GM18526 (cell line): ENCODE measurements around the gene SLC13A3.

ENCODE experiments used
- POLR2A ChIP-seq: IDR thresholded peaks from 3 replicates; pipeline ENCODE4 v1.6.1; 2011; ENCODE audit not compliant: insufficient read length; ENCODE audit errors: extremely low read depth

SLC13A3 gene

DNA sequence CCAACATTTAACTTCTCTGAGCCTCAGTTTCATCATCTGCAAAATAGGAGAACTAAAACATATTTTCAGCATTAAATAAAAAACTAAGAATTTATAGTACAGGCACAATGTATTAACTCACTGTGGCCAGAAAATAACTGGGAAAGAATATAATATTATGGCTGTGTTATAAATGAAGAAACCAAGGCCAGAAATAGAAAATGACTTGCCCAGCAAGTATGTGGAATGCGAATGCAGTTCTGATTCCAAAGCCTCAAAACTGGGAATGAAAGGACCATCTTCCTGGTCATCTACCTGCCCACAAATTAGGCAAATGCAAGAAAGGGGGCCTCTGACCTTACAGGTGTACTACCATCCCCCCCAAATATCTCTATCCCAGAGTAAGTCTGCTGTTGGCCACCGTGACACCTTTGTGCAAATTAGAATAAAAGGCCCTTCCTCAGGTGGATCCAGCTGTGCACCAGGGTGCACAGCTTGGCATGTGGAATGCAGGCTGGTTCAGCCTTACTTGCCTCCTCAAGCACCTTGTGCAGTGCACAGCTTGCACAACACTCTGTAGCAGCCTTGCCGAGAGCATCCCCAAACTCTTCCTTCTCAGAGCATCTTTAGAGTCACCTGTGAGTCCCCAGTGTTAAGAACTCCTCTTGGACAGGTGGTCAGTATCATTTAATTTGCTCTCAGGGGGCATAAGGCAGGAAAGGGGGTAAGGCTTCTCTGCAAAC lies 4.4 kb downstream of the SLC13A3 start:
- no peak for TF ChIP-seq POLR2A

DNA sequence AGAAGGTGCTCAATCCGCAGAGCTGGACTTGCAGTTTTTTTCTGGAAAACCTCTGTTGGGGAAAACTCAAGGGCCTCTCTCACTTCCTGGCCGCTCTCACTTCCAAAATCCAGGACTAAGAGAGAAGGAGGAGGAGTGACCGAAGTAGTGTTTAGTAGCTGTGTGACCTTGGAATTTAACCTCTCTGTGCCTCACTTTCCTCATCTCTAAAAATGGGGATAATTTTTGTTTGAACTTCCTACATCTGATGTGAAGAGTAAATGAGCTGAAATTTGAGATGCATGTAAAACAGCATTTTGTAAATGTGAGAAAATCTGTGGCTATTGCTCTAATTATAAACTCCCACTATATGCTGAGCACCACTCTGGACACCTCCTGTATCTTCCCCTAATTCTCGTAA lies 5.1 kb downstream of the SLC13A3 start:
- TF ChIP-seq POLR2A: no peak

DNA sequence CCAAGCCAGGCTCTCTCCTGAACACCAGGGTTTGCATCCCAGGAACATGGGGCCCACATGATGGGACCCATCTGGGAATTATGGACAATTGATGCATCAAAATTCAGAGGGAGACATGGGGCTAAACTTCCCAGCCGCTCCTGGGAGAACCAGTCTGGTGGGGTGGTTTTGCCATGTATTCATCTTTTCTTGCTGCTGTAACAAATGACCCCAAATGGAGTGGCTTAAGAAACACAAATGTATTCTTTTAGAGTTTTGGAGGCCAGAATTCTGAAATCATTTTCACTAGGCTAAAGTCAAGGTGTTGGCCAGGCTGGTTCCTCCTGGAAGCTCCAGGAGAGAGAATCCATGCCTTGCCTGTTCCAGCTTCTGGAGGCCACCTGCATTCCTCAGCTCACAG lies 6.5 kb downstream of the SLC13A3 start:
- no peak for TF ChIP-seq POLR2A

DNA sequence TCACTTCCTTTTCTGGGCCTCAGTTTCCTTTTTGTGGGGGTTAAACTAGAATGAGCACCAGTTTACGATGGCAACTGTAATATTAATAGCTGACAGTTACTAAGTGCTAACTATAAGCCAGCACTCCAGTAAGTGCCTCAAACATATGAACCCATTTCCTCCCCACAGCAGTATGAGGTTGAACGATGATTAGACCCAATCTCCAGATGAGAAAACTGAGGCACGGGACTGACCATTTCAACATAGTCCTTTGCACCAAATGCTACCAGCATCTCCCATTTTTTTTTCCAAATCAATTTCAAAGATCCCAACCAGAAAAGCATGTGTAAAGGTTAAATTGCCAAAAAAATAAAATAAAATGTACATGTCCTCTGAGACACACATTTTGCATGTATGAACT lies 7.1 kb downstream of the SLC13A3 start:
- TF ChIP-seq POLR2A: no peak

DNA sequence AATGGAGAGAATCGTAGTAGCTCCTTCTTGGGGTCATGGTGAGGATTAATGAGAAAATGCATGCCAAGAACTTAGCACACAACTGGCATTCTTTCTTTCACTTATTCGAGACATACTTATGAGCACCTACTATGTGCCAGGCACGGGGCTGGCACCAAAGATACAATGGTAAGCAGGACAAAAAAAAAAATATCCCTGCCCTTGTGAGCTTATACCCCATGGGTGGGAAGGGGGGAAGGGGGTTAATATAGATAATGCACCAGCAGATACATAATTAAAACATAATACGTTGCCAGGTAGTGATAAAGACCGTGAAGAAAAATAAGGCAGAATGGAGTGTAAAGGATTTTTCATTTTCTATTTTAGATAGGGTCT lies 8.3 kb downstream of the SLC13A3 start:
- TF ChIP-seq POLR2A: no peak

DNA sequence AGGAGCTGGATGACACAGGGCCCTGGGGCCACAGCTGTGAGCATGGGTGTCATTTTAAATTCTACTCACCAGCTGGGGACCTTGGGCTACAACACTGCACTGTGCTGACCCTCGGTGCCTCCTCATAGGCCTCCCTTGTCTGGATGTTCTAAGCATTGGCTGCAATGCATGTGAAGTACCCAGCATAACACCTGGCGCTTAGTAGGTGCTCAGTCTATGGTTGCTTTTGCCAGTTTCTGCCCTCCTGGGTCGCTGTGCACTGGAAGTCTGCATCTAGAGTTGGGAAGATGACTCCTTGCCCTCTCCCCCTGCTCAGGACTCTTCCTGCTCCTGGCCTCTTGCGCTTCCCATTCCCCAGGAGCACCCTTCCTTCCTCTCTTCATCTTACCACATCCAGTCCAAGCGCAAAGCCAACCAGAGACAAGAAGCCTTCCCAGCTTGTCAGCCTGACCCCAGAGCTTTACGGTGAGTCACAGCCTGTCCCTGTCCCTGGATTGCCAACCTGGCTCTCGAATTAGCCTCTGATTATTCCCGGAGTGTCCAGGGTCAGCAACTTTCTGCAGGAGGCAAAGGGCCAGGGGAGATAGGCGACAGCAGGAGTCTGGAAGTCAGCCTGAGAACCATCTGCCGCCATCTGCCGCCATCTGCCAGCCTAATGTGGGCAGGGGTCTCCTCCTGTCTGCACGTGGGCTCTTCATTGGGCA lies 8.8 kb downstream of the SLC13A3 start:
- no peak for TF ChIP-seq POLR2A

DNA sequence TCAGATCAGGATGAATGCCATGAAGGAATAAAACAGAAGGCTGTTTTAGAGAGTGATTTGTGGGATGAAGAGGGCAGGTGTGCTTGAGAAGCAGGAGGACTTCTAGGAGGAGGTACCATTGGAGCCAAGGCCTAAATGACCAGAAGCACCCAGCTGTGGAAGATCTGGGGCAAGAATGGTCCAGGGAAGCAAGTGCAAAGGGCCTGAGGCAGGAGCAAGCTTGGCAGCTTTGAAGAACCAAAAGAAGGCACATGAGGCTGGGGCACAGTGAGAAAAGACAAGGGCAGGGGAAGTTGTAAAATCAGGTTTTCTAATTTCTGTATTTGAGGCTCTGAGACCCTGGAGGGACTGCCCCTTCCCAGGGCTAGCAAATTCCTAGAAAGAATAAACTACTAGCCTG lies 9.8 kb downstream of the SLC13A3 start:
- no peak for TF ChIP-seq POLR2A

DNA sequence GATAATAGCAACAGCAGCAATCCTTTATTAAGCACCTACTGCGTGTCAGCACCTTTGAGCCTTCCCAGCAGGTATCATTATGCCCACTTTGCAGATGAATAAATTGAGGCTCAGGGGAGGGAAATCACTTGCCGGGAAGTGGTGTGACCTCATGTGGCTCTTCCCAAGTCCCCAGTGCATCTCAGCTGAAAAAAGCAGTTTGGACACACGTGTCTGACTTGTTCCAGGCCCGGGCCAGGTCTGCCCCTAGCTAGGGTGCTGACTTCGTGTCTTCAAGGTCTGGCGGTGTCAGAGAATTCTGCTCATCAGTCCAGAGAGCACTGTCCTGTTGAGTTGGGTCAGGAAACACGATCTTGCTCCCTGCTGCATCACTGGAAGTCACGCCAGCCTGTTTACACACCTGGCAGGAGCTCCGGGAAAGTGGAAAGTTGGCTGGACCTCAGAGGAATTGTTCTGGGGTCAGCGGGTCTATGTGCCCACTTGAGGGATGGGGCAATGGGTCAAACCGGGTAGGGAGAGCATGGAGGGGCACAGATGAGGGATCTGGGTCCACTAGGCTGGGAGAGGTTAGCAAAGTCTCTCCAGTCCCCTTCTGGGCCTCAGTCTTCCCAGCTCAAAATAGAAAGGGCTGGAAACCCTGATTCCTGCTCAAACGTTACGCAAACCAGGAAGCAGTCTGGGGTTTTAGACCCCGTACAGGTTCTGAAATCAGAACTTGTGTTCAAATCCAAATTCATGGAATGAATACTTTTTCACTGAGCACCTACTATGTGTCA lies 10.5 kb downstream of the SLC13A3 start:
- TF ChIP-seq POLR2A: no peak

DNA sequence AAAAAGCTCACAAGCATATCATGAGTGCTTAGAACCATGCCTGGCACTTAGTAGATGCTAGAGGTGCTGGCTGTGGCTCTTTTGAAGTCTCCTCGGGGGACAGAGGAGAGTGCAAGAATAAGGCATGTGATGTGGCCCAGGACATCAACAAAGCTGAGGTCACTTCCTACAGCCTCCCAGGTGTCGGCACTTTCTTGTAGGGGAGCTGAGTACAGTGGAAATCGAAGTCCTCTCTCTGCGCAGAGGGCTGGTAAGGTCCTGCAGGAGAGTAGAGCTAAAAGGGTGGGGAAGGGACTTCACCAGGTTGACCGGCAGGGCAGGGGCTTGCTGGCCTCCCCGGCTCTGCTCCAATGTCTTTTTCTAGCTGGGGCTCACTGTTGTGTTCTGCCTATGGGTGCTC lies 11.2 kb downstream of the SLC13A3 start:
- TF ChIP-seq POLR2A: no peak

DNA sequence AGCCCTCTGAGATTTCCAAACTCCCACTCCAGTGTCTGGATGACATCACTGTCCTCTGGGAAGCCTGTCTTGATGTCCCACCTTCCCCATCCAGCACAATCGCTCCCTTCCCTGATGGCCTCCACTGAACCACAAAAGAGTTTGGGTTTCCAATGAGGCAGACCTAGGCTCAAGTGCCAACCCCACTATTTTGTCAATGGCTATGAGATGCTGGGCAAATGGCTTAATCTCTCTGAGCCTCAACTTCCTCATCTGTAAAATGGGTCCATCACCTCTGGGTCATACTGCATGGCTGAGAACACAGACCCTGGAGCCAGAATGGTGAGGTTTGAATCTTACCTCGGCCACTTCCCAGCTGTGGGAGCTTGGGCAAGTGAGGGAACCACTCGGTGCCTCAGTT lies 11.7 kb downstream of the SLC13A3 start:
- no peak for TF ChIP-seq POLR2A

DNA sequence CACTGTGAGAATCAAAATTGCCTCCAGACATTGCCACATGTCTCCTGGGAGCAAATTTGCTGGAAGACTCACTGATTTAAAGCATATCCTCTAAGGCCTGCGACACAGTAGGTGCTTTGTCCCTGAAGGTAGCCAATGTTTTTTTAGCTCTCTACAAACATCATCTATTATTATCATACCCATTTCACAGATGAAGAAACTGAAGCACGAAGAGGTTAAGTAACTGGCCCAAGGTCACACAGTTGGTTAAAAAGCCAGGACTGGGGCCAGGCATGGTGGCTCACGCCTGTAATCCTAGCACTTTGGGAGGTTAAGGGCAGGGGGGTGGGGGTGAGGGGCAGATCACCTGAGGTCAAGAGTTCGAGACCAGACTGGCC lies 12.4 kb downstream of the SLC13A3 start:
- no peak for TF ChIP-seq POLR2A

DNA sequence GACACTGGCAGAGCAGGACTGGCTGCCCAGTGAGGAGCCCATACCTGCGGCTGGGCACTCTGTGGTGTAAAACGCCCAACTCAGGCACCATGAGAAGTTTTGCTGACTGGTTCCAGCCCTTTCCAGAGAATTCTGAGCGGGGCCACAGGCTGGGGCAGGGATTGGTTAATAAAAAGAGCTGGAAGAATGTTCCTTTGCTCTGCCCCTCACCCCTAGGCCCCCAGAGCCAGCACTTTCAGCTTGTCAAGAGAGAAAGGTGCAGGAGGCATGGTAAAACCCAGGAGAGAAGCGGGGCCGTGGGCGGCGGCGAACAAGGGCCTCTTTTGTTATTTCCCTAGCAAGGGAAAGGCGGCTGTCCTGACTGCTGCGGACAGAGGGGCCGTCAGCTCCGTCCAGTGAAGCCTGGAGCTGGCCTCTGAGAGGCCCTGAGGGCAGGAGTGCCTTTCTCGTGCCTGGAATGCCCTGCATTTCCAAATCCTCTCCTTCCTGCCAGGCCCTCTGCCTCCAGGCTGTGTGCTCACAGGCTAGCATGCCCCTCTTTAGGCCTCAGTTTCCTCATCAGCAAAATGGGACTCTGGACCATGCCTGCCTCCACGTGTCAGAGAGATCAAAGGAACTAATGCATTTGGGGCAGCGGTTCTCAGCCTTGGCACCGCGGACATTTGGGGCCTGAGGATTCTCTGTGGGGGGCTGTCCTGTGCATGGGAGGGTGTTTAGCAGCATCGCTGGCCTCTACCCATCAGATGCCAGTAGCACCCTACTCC lies 12.9 kb downstream of the SLC13A3 start:
- no peak for TF ChIP-seq POLR2A

DNA sequence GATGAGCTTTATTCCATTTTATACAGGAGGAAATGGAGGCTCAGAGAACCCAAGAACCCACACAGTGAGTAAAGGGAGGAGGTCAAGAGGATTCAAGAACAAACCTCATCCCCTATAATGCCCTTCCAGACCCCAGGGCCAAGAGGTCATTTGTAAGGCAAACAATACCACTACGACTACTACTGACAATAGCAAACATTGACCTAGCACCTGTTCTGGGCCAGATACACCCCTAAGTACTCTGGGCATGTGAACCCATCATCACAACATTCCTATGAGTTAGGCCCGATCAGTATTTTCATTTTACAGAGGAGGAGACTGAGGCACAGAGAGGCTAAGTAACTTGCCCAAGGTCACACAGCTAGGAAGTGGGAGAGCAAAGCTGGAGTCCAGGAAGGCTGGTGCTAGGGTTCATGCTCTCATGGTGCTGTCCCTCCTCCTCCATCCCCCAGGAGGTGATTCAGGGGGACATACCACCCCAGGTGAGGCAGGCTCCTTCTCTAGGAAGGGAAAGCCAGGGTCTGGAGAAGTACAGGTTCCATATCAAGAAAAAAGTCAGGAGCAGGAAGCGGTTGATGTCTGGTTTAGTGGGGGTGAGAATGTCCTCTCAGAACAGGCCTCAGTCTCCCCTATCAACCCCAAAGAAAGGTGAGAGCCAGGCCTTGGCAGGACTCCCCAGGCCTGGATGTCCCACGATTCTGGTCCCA lies 13.7 kb downstream of the SLC13A3 start:
- TF ChIP-seq POLR2A: no peak

DNA sequence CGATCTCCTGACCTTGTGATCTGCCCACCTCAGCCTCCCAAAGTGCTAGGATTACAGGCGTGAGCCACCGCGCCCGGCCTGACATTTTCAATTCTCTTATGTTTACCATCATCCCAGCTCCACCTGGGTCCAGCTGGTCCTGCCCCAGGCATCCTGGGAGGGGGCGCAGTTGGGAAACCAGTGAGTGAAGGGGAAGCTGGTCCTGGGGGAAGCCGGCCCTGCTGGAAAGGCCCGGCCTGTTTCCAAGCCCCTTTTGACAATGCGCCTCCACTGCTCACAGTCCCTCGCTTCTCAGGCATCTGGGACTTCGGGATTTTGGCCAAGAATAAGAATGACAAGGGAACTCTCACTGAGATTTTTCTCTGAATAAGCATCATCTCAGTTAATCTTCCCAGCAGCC lies 14.2 kb downstream of the SLC13A3 start:
- TF ChIP-seq POLR2A: no peak

DNA sequence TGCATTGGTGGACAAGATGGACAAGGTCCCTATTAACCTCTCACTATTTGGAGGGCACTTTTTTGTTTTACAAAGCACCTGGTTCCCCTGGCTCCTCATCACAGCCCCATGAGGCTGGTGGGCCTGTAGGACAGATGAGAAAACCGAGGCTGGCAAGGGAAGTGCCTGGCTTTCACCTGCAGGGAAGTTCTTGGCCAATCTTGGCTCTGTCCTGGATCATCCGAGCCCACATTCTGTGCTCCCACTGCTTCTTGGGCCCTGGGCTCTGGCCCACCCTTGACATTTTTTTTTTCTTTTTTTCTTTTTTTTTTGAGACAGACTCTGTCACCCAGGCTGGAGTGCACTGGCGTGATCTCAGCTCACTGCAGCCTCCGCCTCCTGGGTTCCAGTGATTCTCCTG lies 14.7 kb downstream of the SLC13A3 start:
- TF ChIP-seq POLR2A: no peak

DNA sequence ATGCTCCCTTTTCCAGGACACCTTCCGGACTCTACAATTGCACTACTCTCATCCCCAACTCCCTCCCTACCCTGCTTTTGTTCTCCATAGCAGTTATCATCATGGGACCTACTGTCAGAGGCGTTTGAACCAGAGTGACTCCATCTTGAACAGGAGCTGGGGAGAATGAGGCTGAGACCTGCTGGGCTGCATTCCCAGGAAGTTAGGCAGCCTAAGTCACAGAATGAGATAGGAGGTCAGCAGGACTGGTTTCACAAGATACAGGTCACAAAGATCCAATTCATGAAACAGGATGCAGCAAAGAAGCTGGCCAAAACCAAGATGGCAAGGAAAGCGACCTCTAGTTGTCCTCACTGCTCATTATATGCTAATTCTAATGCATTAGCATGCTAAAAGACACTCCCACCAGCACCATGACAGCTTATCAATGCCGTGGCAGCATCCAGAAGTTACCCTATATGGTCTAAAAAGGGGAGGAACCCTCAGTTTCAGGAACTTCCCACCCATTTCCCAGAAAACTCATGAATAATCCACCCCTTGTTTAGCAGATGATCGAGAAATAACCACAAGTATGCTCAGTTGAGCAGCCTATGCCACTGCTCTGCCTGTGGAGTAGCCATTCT lies 15.6 kb downstream of the SLC13A3 start:
- TF ChIP-seq POLR2A: no peak
